Esophagus muscularis mucosa (tissue), 3 donors: ENCODE measurements around the gene GDF9.

Experiments
- CTCF ChIP-seq, 3 experiments: fragments of 200-600 bp in 2 of 3; fragments of 450-650 bp in 1 of 3; sonication (generic) in 2 of 3; IDR thresholded peaks; one replicate each; pipeline ENCODE4 v1.5.1; 2017 to 2019; ENCODE audit warnings: antibody characterized with exemption in 3 of 3, mild to moderate bottlenecking in 2 of 3, moderate library complexity in 1 of 3
- POLR2A ChIP-seq: fragments of 450-650 bp; IDR thresholded peaks from one replicate; pipeline ENCODE4 v1.6.1; 2017; ENCODE audit warnings: antibody characterized with exemption, moderate library complexity, mild to moderate bottlenecking, low read depth
- POLR2AphosphoS5 ChIP-seq, 2 donors: sonication (generic); formaldehyde crosslinking; IDR thresholded peaks; one replicate each; pipeline ENCODE4 v1.6.1; 2017; ENCODE audit warnings: antibody characterized with exemption in 2 of 2

GRCh38 chr5:132837868-132838267 is 28.4 kb downstream of the GDF9 start:
- TF ChIP-seq POLR2A (no peak), CTCF (IDR thresholded peaks at IDR 0.05) (no peak), POLR2AphosphoS5 (IDR thresholded peaks at IDR 0.05) (no peak)
